ENCODE measurements around the gene CCDC3.

The CCDC3 gene

GRCh38 chr10:12919574-12919973, 81.9 kb downstream of the CCDC3 start:
- DNase-seq: no peak

- DNase-seq: no peak
Observed at GRCh38 chr10:12916587-12916986, 84.9 kb downstream of the CCDC3 start.

GRCh38 chr10:12915637-12916168, 85.8 kb downstream of the CCDC3 start:
- DNase-seq: no peak

GRCh38 chr10:12914111-12914510, 87.4 kb downstream of the CCDC3 start:
- no peak for DNase-seq

- no peak for DNase-seq
Observed at GRCh38 chr10:12911795-12912194, 89.7 kb downstream of the CCDC3 start.

- no peak for DNase-seq
Observed at GRCh38 chr10:12910835-12911234, 90.7 kb downstream of the CCDC3 start.

- no peak for DNase-seq
Observed at GRCh38 chr10:12909836-12910185, 91.7 kb downstream of the CCDC3 start.

GRCh38 chr10:12909182-12909835, 92.2 kb downstream of the CCDC3 start:
- no peak for DNase-seq

- no peak for DNase-seq
Observed at GRCh38 chr10:12908773-12909172, 92.7 kb downstream of the CCDC3 start.

- DNase-seq: no peak
Observed at GRCh38 chr10:12907656-12908055, 93.9 kb downstream of the CCDC3 start.

GRCh38 chr10:12906051-12906541, 95.4 kb downstream of the CCDC3 start:
- no peak for DNase-seq

- no peak for DNase-seq
Observed at GRCh38 chr10:12905067-12905466, 96.4 kb downstream of the CCDC3 start.

GRCh38 chr10:12902851-12903358, 98.6 kb downstream of the CCDC3 start:
- DNase-seq: no peak

- DNase-seq: peak; percentile 7
Observed at GRCh38 chr10:12902135-12902572, 99.4 kb downstream of the CCDC3 start.

- no peak for DNase-seq
Observed at GRCh38 chr10:12899546-12899945, 102.0 kb downstream of the CCDC3 start.

- no peak for DNase-seq
Observed at GRCh38 chr10:12898271-12898670, 103.2 kb downstream of the CCDC3 start.

GRCh38 chr10:12897278-12897677, 104.2 kb downstream of the CCDC3 start:
- DNase-seq: no peak

- DNase-seq: no peak
Observed at GRCh38 chr10:12896251-12896650, 105.3 kb downstream of the CCDC3 start.

GRCh38 chr10:12892924-12893323, 108.6 kb downstream of the CCDC3 start:
- no peak for DNase-seq

GRCh38 chr10:12890958-12891357, 110.6 kb downstream of the CCDC3 start:
- DNase-seq: no peak

GRCh38 chr10:12888470-12888869, 113.0 kb downstream of the CCDC3 start:
- no peak for DNase-seq

- no peak for DNase-seq
Observed at GRCh38 chr10:12887780-12888179, 113.7 kb downstream of the CCDC3 start.

- no peak for DNase-seq
Observed at GRCh38 chr10:12884851-12885250, 116.7 kb downstream of the CCDC3 start.

- DNase-seq: no peak
Observed at GRCh38 chr10:12880423-12880822, 121.1 kb downstream of the CCDC3 start.

- no peak for DNase-seq
Observed at GRCh38 chr10:12877150-12877549, 124.4 kb downstream of the CCDC3 start.

All from DMS79 treated with DMSO at 0.1 percent for 48 hours (cell line).